GM23338 (cell line): ENCODE results near the gene EPHA10.

ENCODE experiments used
- CREB1 ChIP-seq: fragments of 250-450 bp; sonication (Bioruptor Pico); IDR thresholded peaks from 2 replicates; pipeline ENCODE4 v1.5.0; 2020; ENCODE audit warnings: low read depth, mild to moderate bottlenecking, moderate library complexity
- EZH2 ChIP-seq: fragments of 200-600 bp; sonication (generic); IDR thresholded peaks from one replicate; pipeline ENCODE4 v1.8.0; 2017; ENCODE audit warnings: antibody characterized with exemption, mild to moderate bottlenecking, low read depth; ENCODE audit not compliant: unreplicated experiment
- EZH2phosphoT487 ChIP-seq: fragments of 200-600 bp; sonication (generic); IDR thresholded peaks from one replicate; pipeline ENCODE4 v1.8.1; 2018; ENCODE audit warnings: antibody characterized with exemption; ENCODE audit not compliant: unreplicated experiment
- JUNB ChIP-seq: IDR thresholded peaks from one replicate; pipeline ENCODE4 v1.6.1; 2016; ENCODE audit warnings: antibody characterized with exemption; ENCODE audit not compliant: unreplicated experiment
- POLR2AphosphoS5 ChIP-seq: IDR thresholded peaks from 2 replicates; pipeline ENCODE4 v1.6.1; 2016; ENCODE audit warnings: antibody characterized with exemption, low read depth
- TF ChIP-seq, protein P1 (sequence below), 2 experiments: fragments of 200-600 bp in 1 of 2; sonication (generic) in 1 of 2; conservative IDR thresholded peaks; 2 replicates each; pipeline versions ENCODE4 v1.5.1 to v1.6.1; 2016 to 2017; ENCODE audit warnings: antibody characterized with exemption in 2 of 2, low read depth in 2 of 2, mild to moderate bottlenecking in 2 of 2, moderate library complexity in 1 of 2
- TF ChIP-seq, protein P2 (sequence below): IDR thresholded peaks from one replicate; pipeline ENCODE4 v1.6.1; 2018; ENCODE audit warnings: antibody characterized with exemption; ENCODE audit not compliant: unreplicated experiment
- TF ChIP-seq, protein P3 (sequence below): fragments of 250-450 bp; sonication (Bioruptor Pico); IDR thresholded peaks from 2 replicates; pipeline ENCODE4 v1.5.0; 2020; ENCODE audit warnings: mild to moderate bottlenecking, moderate library complexity

DNA sequence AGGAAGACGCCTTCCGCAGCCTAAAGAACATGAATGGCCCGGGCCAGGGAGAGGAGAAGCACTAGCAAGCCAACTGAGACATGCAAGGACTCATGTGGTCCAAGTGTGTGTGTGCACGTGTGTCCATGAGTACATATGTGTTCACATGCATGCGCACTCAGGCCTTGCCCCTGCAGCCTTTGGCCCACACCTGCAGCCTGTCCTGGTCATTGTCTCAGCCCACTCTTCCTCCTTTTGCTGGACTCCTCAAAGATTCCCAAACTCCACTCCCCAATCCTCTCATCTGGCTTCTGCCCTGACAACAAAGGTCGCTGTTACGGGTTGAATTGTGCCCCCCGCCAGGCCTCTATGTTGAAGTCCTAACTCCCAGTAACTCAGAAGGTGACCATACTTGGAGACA lies 50.7 kb downstream of the EPHA10 start:
- TF ChIP-seq, protein P1, sequence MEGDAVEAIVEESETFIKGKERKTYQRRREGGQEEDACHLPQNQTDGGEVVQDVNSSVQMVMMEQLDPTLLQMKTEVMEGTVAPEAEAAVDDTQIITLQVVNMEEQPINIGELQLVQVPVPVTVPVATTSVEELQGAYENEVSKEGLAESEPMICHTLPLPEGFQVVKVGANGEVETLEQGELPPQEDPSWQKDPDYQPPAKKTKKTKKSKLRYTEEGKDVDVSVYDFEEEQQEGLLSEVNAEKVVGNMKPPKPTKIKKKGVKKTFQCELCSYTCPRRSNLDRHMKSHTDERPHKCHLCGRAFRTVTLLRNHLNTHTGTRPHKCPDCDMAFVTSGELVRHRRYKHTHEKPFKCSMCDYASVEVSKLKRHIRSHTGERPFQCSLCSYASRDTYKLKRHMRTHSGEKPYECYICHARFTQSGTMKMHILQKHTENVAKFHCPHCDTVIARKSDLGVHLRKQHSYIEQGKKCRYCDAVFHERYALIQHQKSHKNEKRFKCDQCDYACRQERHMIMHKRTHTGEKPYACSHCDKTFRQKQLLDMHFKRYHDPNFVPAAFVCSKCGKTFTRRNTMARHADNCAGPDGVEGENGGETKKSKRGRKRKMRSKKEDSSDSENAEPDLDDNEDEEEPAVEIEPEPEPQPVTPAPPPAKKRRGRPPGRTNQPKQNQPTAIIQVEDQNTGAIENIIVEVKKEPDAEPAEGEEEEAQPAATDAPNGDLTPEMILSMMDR (conservative IDR thresholded peaks at IDR 0.05; ENCODE audit: low read depth in 2 of 2): no peak
- no peak for TF ChIP-seq EZH2
- no peak for TF ChIP-seq POLR2AphosphoS5
- TF ChIP-seq, protein P2, sequence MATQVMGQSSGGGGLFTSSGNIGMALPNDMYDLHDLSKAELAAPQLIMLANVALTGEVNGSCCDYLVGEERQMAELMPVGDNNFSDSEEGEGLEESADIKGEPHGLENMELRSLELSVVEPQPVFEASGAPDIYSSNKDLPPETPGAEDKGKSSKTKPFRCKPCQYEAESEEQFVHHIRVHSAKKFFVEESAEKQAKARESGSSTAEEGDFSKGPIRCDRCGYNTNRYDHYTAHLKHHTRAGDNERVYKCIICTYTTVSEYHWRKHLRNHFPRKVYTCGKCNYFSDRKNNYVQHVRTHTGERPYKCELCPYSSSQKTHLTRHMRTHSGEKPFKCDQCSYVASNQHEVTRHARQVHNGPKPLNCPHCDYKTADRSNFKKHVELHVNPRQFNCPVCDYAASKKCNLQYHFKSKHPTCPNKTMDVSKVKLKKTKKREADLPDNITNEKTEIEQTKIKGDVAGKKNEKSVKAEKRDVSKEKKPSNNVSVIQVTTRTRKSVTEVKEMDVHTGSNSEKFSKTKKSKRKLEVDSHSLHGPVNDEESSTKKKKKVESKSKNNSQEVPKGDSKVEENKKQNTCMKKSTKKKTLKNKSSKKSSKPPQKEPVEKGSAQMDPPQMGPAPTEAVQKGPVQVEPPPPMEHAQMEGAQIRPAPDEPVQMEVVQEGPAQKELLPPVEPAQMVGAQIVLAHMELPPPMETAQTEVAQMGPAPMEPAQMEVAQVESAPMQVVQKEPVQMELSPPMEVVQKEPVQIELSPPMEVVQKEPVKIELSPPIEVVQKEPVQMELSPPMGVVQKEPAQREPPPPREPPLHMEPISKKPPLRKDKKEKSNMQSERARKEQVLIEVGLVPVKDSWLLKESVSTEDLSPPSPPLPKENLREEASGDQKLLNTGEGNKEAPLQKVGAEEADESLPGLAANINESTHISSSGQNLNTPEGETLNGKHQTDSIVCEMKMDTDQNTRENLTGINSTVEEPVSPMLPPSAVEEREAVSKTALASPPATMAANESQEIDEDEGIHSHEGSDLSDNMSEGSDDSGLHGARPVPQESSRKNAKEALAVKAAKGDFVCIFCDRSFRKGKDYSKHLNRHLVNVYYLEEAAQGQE: no peak
- TF ChIP-seq JUNB: no peak
- no peak for TF ChIP-seq EZH2phosphoT487
- no peak for TF ChIP-seq CREB1 (CRISPR knock-in tag)
- TF ChIP-seq, protein P3, sequence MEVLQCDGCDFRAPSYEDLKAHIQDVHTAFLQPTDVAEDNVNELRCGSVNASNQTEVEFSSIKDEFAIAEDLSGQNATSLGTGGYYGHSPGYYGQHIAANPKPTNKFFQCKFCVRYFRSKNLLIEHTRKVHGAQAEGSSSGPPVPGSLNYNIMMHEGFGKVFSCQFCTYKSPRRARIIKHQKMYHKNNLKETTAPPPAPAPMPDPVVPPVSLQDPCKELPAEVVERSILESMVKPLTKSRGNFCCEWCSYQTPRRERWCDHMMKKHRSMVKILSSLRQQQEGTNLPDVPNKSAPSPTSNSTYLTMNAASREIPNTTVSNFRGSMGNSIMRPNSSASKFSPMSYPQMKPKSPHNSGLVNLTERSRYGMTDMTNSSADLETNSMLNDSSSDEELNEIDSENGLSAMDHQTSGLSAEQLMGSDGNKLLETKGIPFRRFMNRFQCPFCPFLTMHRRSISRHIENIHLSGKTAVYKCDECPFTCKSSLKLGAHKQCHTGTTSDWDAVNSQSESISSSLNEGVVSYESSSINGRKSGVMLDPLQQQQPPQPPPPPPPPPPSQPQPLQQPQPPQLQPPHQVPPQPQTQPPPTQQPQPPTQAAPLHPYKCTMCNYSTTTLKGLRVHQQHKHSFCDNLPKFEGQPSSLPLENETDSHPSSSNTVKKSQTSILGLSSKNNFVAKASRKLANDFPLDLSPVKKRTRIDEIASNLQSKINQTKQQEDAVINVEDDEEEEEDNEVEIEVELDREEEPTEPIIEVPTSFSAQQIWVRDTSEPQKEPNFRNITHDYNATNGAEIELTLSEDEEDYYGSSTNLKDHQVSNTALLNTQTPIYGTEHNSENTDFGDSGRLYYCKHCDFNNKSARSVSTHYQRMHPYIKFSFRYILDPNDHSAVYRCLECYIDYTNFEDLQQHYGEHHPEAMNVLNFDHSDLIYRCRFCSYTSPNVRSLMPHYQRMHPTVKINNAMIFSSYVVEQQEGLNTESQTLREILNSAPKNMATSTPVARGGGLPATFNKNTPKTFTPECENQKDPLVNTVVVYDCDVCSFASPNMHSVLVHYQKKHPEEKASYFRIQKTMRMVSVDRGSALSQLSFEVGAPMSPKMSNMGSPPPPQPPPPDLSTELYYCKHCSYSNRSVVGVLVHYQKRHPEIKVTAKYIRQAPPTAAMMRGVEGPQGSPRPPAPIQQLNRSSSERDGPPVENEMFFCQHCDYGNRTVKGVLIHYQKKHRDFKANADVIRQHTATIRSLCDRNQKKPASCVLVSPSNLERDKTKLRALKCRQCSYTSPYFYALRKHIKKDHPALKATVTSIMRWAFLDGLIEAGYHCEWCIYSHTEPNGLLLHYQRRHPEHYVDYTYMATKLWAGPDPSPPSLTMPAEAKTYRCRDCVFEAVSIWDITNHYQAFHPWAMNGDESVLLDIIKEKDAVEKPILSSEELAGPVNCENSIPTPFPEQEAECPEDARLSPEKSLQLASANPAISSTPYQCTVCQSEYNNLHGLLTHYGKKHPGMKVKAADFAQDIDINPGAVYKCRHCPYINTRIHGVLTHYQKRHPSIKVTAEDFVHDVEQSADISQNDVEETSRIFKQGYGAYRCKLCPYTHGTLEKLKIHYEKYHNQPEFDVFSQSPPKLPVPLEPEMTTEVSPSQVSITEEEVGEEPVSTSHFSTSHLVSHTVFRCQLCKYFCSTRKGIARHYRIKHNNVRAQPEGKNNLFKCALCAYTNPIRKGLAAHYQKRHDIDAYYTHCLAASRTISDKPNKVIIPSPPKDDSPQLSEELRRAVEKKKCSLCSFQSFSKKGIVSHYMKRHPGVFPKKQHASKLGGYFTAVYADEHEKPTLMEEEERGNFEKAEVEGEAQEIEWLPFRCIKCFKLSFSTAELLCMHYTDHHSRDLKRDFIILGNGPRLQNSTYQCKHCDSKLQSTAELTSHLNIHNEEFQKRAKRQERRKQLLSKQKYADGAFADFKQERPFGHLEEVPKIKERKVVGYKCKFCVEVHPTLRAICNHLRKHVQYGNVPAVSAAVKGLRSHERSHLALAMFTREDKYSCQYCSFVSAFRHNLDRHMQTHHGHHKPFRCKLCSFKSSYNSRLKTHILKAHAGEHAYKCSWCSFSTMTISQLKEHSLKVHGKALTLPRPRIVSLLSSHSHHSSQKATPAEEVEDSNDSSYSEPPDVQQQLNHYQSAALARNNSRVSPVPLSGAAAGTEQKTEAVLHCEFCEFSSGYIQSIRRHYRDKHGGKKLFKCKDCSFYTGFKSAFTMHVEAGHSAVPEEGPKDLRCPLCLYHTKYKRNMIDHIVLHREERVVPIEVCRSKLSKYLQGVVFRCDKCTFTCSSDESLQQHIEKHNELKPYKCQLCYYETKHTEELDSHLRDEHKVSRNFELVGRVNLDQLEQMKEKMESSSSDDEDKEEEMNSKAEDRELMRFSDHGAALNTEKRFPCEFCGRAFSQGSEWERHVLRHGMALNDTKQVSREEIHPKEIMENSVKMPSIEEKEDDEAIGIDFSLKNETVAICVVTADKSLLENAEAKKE (CRISPR knock-in tag): no peak
